NCI-H1048 (cell line): ENCODE results near the gene HOXC5.
"Not testable (repeated sequence)": the region's sequence is repeated elsewhere in the genome, so short reads cannot be mapped to it uniquely, and the experiment has no call there.

Experiments used
- DNase-seq: peaks from one replicate; lab custom pipeline; 2025; lab: John Stamatoyannopoulos, UW

Gene HOXC5

GRCh38 chr12:54066408-54066807, 33.6 kb downstream of the HOXC5 start:
- no peak for DNase-seq

DNA sequence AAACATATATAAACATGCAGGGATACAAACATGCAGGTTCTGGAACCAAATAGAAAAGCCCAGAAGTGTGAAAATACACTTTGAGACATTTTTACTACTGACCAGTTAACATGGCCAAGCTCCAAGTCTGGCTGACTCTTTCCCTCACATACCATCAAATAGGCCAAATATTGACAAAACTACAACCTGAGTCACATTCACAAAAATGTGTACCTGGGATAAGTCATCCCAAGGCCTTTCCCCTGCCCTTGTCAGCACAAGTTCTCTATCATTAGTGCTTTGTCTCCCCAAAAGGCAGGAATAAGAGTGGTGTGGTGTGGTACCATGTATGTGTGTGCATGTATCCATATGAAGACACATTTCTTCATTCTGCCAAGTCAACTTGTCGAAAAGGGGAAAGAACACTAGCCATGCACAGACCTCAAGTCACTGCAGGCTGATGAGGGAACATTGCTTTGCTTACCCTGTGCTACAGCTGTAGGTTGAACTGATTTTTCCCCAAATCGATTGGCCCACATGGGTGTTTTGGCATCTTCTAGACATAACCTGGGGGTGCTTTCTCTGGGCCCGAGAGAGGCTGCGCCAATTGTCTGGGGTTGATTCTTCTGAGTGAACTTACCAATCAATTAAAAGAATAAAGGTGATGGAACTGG, 35.7 kb downstream of the HOXC5 start:
- DNase-seq, result no peak

DNA sequence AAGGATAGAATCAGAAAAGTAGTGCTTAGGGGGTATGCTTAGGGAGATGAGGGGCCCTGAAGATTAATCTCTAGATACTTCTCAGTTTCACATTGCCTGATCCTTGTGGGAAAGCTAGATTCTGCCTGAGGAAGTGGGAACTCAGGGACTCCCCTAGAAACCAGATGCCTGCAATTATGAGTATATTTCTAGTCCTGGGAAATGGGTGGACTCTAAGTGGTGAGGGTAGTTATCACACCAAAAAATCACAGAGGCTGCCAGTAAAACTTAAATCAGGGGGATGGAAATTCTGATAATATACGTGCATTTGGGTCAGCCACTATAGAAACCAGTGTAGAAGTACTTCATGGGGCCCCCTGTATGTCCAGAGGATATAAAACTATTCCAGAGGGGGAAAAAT, 39.1 kb downstream of the HOXC5 start:
- DNase-seq, result no peak

- DNase-seq, result no peak
Measured at GRCh38 chr12:54074308-54074707, 41.5 kb downstream of the HOXC5 start.

DNA sequence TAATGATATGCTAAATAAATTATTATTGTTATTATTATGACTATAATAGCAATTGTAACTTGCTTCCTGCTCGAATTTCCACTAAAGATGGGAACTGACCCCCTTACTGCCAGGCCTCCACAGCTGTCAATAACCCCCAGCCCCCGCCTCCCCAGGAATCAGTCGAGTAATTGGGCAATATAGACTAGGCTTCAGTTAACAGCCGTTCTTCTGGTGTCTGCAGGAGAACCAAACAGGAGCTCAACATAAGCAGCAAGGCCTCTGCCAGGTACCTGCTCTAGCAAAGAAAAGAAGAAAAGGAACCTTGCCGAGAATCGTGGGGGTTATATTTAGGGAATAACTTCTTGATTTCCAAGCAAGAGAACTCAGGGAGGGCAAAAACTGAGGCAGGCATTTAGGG, 42.6 kb downstream of the HOXC5 start:
- no peak for DNase-seq

DNA sequence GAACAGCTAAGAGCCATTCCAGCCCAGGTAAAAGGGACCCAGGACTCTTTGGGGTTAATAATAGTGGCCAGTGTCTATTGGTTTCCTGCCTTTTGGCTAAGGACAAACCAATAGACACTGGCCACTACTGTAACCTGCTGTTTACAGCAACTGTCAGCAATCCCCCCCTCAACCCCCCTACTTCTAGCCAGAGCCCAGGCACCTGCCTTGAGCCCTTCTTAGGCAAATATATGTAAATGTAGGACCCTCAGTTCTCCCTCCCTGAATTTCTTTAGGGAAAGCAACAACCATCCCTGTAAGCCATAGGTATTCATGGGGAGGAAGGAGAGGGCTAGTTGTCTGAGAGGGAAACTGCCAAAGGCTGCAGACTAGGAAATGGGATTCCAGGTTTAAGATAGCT, 43.1 kb downstream of the HOXC5 start:
- DNase-seq, result no peak

GRCh38 chr12:54077843-54078242, 45.0 kb downstream of the HOXC5 start:
- DNase-seq, result not testable (repeated sequence)

- DNase-seq, result not testable (repeated sequence)
Measured at GRCh38 chr12:54079115-54079514, 46.3 kb downstream of the HOXC5 start.

DNA sequence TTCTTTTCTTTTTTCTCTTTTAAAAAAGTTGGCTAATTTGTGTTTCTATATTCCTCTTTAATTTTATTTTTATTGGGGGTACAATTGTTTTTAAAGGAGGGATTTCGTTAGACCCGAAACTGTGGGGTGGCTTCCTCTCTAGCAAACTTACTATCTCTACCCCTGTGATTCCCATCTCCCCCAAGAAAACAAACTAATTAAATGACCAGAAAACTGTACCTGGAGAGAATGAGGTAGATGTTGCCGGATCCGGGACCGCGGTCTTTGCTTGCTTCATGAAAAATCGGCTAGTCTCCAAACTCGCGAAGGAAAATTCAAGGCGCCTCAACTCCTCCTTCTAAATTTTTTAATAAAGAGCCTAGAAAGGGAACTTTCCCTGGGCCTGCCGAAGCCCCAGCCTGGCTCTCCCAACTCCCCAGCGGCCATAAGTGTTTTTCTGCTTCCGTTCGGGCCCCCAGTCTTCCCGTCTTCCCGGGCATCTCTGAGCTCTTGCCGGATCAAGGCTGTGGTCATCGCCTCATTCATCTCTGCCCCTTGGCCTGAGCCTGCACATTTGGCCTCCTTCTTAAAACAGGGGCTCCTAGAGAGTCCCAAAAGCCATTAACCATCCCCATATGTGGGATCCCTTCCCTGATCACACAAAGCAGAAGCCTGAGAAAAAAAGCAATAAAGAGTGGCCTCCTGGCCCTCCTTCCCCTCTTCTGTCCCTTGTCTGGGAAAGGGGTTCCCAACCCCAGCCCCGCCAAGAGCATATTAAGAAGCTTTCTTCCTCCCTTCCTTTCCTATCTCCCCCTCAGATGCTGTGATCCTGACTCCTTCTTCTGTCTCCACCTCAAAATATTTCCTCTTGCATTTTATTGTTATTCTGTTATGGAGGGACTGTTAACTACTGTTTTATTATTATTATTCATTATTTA, 47.4 kb downstream of the HOXC5 start:
- DNase-seq, result not testable (repeated sequence)

- DNase-seq, result not testable (repeated sequence)
Measured at GRCh38 chr12:54081053-54081514, 48.2 kb downstream of the HOXC5 start.

DNA sequence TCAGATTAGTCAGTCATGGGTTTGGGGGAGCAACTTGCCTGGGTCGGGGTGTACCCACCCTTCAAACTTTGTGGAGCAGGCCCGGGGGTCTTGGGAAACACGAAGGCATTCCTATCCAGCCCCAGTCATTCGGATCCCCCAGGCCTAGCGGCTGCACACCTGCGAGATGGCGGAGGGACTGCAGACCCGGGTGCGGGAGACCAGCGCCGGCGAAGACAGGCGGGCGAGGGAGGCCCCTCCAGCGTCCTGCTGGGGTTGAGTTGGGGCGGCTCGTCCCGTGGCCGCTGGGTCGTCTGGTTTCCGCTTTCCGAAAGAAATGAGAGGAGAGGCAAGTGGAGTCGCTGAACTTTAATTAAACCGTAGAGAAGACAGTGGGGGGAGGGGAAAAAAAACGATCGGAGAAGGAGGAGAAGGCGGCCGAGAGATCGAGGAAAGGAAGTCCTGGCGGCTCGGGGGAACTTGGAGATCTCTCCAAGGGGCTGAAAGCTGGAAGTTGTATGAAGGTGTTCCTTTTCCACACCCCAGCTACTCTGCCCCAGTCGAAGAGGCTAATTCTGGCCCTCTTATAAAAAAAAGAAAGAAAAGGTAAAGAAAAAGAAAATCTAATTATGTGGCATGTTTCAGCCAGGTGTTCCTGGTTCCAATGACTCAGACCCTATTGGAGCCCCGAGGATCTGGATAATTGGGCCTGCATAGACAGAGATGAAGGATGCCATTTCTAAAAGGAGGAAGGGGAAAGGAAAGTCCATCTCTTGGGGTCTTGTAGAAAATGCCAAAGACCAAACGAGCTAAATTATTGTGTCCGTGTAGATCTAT, 48.9 kb downstream of the HOXC5 start:
- not testable (repeated sequence) for DNase-seq

- DNase-seq, result no peak
Measured at GRCh38 chr12:54082397-54082892, 49.6 kb downstream of the HOXC5 start.
